GM12875 (cell line): Measurements from ENCODE around the gene FAM13A.
"Not testable (repeated sequence)": the region's sequence is repeated elsewhere in the genome, so short reads cannot be mapped to it uniquely, and the experiment has no call there.

Experiments used
- H3K4me3 ChIP-seq: one replicate; pipeline ENCODE4 v1.5.1; 2011; ENCODE audit warnings: low read depth, low read length, control low read depth
- TF ChIP-seq, protein P1 (sequence below): IDR thresholded peaks from 2 replicates; pipeline ENCODE4 v1.5.1; 2011; ENCODE audit warnings: low read depth, mild to moderate bottlenecking, control low read depth, inconsistent platforms, low read length, moderate library complexity, borderline replicate concordance; ENCODE audit not compliant: insufficient read depth

The FAM13A gene

GRCh38 chr4:88998891-88999290 is 58.1 kb downstream of the FAM13A start:
- no peak overlapping the region for H3K4me3 ChIP-seq
- TF ChIP-seq, protein P1, sequence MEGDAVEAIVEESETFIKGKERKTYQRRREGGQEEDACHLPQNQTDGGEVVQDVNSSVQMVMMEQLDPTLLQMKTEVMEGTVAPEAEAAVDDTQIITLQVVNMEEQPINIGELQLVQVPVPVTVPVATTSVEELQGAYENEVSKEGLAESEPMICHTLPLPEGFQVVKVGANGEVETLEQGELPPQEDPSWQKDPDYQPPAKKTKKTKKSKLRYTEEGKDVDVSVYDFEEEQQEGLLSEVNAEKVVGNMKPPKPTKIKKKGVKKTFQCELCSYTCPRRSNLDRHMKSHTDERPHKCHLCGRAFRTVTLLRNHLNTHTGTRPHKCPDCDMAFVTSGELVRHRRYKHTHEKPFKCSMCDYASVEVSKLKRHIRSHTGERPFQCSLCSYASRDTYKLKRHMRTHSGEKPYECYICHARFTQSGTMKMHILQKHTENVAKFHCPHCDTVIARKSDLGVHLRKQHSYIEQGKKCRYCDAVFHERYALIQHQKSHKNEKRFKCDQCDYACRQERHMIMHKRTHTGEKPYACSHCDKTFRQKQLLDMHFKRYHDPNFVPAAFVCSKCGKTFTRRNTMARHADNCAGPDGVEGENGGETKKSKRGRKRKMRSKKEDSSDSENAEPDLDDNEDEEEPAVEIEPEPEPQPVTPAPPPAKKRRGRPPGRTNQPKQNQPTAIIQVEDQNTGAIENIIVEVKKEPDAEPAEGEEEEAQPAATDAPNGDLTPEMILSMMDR, result no peak

GRCh38 chr4:88998001-88998400 is 59.0 kb downstream of the FAM13A start:
- TF ChIP-seq, protein P1, result no peak
- no peak overlapping the region for H3K4me3 ChIP-seq

- TF ChIP-seq, protein P1, result no peak
- no peak overlapping the region for H3K4me3 ChIP-seq
Measured at GRCh38 chr4:88995874-88996273, 61.1 kb downstream of the FAM13A start.

- not testable (repeated sequence) for H3K4me3 ChIP-seq
Measured at GRCh38 chr4:88995257-88995656, 61.7 kb downstream of the FAM13A start.

DNA sequence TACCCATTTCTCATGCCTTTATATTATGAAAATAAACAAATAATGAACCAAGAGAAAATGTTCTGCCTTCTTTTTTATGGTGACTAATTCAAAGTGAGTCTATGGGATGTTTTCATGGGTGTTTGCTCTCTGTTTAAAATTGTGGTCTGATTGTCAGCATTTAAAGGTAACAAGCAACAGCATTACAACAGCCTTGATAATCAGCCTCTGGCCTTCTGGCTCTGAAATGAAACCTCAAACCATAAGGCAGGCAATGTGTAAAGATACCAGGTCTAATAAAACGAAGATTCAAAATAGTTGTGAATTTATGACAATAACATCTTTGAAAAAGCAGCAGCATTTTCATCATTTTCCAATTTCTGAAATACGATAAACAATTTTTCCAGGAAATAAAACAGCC is 63.7 kb downstream of the FAM13A start:
- TF ChIP-seq, protein P1, result no peak
- H3K4me3 ChIP-seq, result no peak overlapping the region

DNA sequence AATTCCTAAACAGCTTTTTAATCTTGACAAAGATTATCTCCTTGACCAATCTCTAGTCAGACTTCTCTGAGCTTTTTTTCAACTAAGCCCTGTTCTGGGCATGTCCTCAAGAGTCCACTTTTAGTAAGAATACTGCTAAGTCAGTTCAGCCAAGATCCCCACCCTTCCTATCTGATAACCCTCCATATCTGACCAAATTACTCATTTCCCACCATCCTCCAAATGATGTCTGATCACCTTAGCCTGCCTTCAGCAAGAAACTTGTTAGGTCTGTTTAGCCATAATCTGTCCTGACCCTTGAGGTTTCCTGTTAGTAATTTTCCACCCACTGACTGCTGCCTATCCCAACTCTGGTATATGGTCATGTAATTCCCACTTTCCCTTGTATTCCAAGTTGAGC is 65.2 kb downstream of the FAM13A start:
- TF ChIP-seq, protein P1, result no peak
- no peak overlapping the region for H3K4me3 ChIP-seq

- TF ChIP-seq, protein P1, result no peak
- no peak overlapping the region for H3K4me3 ChIP-seq
Measured at GRCh38 chr4:88989990-88990389, 67.0 kb downstream of the FAM13A start.

DNA sequence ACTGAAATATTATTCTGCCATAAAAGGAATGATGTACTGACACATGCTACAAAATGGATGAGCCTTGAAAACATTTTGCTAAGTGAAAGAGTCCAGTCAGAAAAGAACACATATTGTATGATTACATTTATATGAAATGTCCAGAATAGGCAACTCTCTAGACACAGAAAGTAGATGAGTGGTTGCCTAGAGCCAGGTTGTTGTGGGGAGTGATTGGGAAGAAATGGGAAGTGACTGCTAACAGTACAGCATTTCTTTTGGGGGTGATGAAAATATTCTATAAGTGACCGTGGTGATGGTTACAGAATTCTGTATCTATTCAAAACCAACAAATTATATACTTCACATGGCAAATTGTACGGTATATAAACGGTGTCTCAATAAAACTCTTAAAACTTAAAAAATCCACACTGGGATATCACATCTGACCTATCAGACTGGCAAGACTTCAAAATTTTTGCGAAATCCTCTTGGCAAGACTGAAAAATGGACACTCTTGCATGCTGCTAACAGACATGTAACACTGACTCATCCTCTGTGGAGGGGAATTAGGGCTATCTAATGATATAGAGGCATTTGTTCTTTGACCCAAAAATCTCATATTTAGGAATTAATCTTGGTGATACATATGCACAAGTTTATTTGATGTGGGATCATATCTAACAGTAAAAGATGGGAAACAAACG is 71.8 kb downstream of the FAM13A start:
- TF ChIP-seq, protein P1, result no peak
- H3K4me3 ChIP-seq, result no peak overlapping the region
